ENCODE data around the gene HOXD12. TPM values are rescaled to one million over a fixed set of nuclear protein-coding genes. Genes with fewer than 3 reads are reported as not detected.

Gene HOXD12
- total RNA-seq, 1 donor from 2014 or later, result not detected

DNA sequence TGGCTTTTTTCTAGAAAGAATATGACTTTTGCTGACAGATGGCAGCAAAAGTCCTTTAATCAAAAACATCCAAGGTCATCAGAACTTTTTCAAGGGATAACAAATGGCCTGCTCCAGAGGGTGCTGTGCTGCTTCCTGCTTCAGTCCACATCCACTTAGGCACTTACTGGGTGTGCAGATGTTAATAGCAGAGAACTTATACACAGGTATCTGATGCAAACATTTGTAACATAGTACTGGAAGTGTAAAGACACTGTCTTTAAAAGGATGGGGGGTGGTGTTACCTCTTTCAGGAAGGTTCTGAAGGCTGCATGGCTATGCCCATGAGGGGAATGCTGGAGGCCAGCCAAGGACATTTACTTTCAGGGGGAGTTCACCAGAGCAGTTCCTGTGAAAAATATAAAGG, 35.4 kb downstream of the HOXD12 start:
- DNase-seq (no peak), ATAC-seq (ENCODE audit: poor library complexity) (no peak)
- intact Hi-C loops (cut with DNase I), result no loop called here

DNA sequence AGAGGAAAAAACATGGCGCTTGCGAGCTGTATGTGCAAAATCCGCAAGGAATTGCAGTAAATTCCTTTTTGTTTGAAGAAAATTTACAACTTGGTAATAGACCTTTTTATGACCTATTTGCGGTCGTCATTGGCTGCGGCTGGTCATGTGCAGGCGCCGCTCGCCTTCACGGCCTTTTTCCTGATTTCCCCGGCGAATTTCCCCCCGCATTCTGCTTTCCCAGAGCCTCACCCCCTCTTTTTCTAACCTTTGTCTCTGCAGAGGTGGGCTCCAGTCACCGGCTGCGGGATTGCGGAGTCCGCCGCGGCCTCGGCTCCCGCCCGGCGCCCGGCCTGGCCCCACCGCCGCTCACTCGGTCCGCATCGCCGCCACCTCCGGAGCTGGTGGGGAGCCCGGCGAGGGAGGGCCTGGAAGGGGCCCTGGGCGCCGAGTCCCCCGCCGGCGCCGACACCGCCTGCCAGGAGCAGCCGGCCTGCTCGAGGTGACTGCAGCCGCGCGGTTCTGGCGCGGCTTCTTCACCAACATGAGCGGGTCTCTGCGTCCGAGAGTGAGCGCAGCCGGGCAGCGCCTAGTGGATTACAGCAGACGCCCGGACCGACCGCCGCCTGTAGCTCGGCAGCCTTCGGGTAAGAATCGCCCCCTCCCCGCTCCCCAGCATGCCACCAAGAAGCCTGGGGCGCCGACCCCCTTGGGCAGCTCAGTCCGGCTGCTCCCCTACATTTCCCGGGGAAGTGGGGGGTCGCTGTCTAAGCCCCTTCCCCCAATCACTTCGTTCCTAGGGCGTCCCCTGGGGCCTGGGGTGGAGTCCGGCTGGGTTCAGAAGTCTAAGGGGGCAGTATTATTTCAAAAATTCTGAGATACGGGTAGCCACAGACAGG, 37.0 kb downstream of the HOXD12 start:
- intact Hi-C loops (cut with DNase I), result no loop called here
- ATAC-seq (ENCODE audit: poor library complexity), result no peak

GRCh38 chr2:176137252-176137580, 37.6 kb downstream of the HOXD12 start:
- DNase-seq, result no peak
- no peak for ATAC-seq (ENCODE audit: poor library complexity)
- intact Hi-C loops (cut with DNase I), result no loop called here

More for the DNA sequence above, 37.0 kb downstream of the HOXD12 start:
- no peak for DNase-seq

GRCh38 chr2:176137906-176138305, 38.3 kb downstream of the HOXD12 start:
- intact Hi-C loops (cut with DNase I), result no loop called here
- no peak for ATAC-seq (ENCODE audit: poor library complexity)
- no peak for DNase-seq

DNA sequence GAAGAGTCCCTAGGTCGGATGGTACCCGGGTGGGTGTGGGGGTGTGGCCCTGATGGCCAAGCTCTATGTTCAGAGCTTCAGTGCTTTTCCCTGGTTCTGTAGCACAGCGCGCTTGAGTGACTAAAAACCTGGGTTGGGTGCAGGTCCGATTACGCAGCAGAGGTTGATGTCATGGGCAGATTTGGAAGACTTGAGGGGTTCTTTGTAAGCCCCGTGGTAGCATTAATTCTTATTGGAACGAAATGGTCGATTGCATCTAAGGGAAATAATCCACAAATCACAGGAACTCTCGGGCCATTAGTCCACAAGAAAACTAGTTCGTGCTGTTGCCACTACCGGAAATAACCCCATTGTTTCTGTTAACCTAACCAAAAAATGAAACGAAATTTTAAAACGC, 38.9 kb downstream of the HOXD12 start:
- no peak for ATAC-seq (ENCODE audit: poor library complexity)
- intact Hi-C loops (cut with DNase I), result no loop called here

GRCh38 chr2:176138923-176139660, 39.5 kb downstream of the HOXD12 start:
- intact Hi-C loops (cut with DNase I), result no loop called here
- no peak for ATAC-seq (ENCODE audit: poor library complexity)
- no peak for DNase-seq

More for the DNA sequence above, 38.9 kb downstream of the HOXD12 start:
- no peak for DNase-seq

GRCh38 chr2:176139661-176140512, 40.3 kb downstream of the HOXD12 start:
- DNase-seq (no peak), ATAC-seq (ENCODE audit: poor library complexity) (no peak)
- intact Hi-C loops (cut with DNase I), result loop anchor here (2.0 to 5.0 kb wide), 3 partner anchors 317 to 499 kb away; no protein-coding TSS in a partner anchor

DNA sequence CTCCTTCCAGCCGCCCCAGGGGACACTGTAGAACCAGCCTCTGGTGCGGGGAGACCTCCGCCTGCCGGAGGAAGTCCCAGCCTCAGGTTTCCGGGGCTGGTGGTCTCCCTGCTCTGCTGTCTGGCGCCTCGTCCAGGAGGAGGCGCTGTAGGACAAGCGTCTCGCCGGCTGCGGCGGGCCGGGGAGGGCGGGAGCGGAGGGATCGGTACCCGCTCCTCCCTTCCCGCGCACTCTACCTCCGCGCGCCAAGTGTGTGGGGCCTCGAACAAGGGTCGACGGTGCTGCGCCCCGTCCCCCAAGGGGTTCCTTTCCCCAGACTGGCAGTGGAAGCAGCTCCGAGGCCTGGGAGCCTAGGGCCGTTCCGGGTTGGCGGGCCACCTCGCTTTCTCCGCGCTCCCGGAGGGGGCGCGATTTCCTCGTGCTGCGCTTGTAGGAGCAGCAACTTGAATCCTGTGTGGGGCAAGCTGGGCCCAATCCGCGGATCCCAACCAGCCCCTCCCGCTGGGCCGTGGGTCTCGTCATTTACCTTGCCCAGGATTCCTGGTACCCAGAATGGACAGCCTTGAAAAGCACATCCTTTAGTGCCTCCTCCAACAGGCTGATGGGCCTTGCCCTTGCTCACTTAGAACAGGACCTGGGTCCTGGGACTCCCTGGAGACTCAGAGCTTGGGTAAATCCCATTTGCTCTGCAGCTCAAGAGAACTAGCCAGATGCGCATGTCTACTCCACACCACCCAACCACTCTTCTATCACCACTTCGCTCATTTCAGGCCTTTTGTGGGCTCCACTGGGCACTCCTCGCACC, 41.1 kb downstream of the HOXD12 start:
- ATAC-seq (ENCODE audit: poor library complexity) (peak; percentile 97), DNase-seq (peak; percentile 77)
- intact Hi-C loops (cut with DNase I), result loop anchor here (2.0 to 5.0 kb wide), 3 partner anchors 317 to 498 kb away; no protein-coding TSS in a partner anchor

GRCh38 chr2:176142281-176142680, 42.7 kb downstream of the HOXD12 start:
- intact Hi-C loops (cut with DNase I), result loop anchor here (5.0 kb wide), 2 partner anchors 315 to 410 kb away; no protein-coding TSS in a partner anchor
- DNase-seq, result no peak
- ATAC-seq (ENCODE audit: poor library complexity), result no peak

DNA sequence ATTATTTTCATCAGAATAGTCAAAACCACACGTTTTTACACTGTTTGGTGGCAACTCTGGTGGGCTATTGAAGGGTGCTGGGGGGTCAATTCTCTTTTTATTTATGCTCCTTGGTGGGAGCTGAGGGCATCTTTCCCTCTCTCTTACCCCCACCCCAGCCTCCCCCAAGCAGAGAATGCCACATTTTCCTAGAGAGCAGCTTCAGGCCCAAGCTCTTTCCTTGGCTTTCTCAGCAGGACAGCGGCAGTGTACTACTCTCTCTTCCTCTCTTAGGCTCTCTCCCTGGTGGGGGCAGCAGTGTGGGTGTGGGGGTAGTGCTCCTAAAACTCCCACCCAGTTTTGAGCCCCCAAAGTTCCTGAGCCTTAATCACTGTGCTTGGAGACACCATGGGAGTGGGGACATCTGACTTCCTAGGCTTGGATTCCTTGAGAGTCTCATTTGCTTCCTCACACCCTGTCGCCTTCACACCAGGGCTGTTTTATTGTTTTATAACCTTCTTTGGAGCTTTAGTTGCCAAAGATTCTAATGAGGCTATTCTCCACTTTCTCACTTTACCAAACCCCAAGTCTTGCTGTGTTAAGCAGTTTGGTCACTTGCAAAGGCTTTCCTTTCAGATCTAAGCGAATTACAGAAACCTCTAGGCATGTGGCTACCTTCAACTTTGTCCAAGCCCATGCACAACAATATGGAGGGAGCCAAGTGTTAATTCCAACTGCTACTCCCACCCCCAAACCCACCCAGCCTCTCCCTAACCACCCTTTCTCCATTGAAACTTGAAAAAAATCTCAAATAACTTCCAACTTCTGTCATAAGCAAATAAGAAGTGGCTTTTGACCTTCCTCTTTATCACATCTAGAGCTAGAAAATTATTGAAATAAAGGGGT, 45.7 kb downstream of the HOXD12 start:
- intact Hi-C loops (cut with DNase I), result no loop called here
- ATAC-seq (ENCODE audit: poor library complexity) (no peak), DNase-seq (no peak)

DNA sequence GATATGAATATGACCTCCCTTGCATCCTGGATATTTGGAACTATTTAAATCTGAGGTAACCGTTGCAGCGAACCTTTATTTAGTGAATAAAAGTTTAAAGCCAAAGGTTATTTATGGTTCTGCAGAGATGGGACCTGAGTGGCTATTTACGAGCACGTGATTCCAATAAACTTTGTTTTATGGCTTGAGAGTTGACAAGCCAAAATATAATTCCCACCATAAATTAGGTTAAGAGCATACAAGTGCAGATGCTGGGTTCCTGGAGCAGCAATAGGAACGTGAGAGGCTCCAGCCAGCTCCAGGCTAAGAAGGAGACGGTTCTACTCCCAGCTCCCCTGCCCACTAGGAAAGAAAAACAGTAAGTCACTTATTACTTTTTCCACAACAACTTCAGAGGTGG, 46.5 kb downstream of the HOXD12 start:
- no peak for ATAC-seq (ENCODE audit: poor library complexity)
- no peak for DNase-seq
- intact Hi-C loops (cut with DNase I), result no loop called here

DNA sequence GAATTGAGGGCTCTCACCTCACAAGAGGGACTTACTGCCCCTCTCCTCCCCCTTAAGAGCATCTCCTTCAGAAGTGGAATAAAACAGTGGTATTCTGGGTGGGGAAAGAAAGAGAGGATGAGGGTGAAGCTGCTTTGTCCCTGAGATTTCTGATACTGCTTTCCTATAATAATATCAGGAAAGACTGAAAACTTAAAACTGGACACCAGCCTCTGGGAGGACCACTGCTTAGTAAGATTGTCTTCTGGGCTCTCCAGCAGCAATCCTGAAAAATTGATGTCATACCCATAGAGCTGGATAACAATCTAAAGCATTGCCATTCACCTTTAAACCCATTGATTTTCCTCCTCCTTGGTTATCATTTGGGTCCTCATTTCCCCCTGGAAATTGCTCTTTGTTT, 47.0 kb downstream of the HOXD12 start:
- DNase-seq (no peak), ATAC-seq (ENCODE audit: poor library complexity) (no peak)
- intact Hi-C loops (cut with DNase I), result no loop called here

- intact Hi-C loops (cut with DNase I), result no loop called here
- ATAC-seq (ENCODE audit: poor library complexity), result no peak
- no peak for DNase-seq
Measured at GRCh38 chr2:176147210-176147799, 47.7 kb downstream of the HOXD12 start.

GRCh38 chr2:176147800-176148496, 48.4 kb downstream of the HOXD12 start:
- DNase-seq (no peak), ATAC-seq (ENCODE audit: poor library complexity) (no peak)
- intact Hi-C loops (cut with DNase I), result no loop called here

DNA sequence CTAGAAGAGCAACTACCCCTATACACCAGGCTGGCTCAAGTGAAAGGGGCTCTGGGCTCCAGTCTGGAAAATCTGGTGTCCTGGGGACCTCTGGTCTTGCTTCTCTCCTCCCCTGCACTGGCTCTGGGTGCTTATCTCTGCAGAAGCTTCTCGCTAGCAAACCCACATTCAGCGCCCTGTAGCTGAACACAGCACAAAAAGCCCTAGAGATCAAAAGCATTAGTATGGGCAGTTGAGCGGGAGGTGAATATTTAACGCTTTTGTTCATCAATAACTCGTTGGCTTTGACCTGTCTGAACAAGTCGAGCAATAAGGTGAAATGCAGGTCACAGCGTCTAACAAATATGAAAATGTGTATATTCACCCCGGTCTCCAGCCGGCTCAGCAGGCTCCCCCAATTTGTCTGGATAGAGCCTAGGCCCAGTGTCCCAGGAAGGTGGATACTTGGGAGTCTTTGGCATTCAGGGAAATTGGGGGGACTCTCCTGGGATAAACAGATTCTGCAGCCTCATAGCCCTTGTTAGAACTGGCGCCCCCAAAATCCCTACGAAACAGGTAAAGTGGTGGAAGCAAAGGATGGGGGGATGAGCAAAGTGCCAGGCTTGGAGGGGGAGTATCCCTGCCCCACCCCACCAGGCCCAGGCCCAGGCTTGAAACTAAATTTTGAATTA, 49.3 kb downstream of the HOXD12 start:
- intact Hi-C loops (cut with DNase I), result no loop called here
- ATAC-seq (ENCODE audit: poor library complexity) (no peak), DNase-seq (no peak)

GRCh38 chr2:176149481-176149938, 49.9 kb downstream of the HOXD12 start:
- intact Hi-C loops (cut with DNase I), result no loop called here
- ATAC-seq (ENCODE audit: poor library complexity), result no peak
- DNase-seq, result no peak

Measured in Right ventricle myocardium superior (tissue), 1 donor.